ENCODE data around the gene IGSF21.
A peak's percentile ranks its signal among the peaks of the same experiment; 100 is the strongest.

Gene IGSF21

GRCh38 chr1:18093646-18094045, 14.0 kb upstream of the IGSF21 start:
- no peak for TF ChIP-seq CTCF (IDR thresholded peaks at IDR 0.05)
- Histone ChIP-seq H3K27ac (no peak overlapping the region), H3K4me3 (no peak overlapping the region)
- DNase-seq (ENCODE audit: low spot score): no peak

- TF ChIP-seq CTCF (IDR thresholded peaks at IDR 0.05): no peak
- DNase-seq (ENCODE audit: low spot score): no peak
- Histone ChIP-seq H3K27ac (no peak overlapping the region), H3K4me3 (no peak overlapping the region)
Observed at GRCh38 chr1:18094096-18094495, 13.5 kb upstream of the IGSF21 start.

GRCh38 chr1:18097206-18097605, 10.4 kb upstream of the IGSF21 start:
- H3K27ac ChIP-seq: no peak overlapping the region
- TF ChIP-seq CTCF (IDR thresholded peaks at IDR 0.05): no peak

GRCh38 chr1:18099026-18099425, 8.6 kb upstream of the IGSF21 start:
- no peak for DNase-seq (ENCODE audit: low spot score)
- no peak for TF ChIP-seq CTCF (IDR thresholded peaks at IDR 0.05)
- Histone ChIP-seq H3K27ac (no peak overlapping the region), H3K4me3 (no peak overlapping the region)

More at GRCh38 chr1:18097206-18097605, 10.4 kb upstream of the IGSF21 start:
- H3K4me3 ChIP-seq: no peak overlapping the region
- DNase-seq (ENCODE audit: low spot score): no peak

GRCh38 chr1:18100060-18100459, 7.5 kb upstream of the IGSF21 start:
- no peak for TF ChIP-seq CTCF (IDR thresholded peaks at IDR 0.05)
- Histone ChIP-seq H3K27ac (no peak overlapping the region), H3K4me3 (no peak overlapping the region)
- no peak for DNase-seq (ENCODE audit: low spot score)

- H3K4me3 ChIP-seq: no peak overlapping the region
- H3K27ac ChIP-seq: no peak overlapping the region
- peak; percentile 70 for TF ChIP-seq CTCF (IDR thresholded peaks at IDR 0.05)
- no peak for DNase-seq (ENCODE audit: low spot score)
Observed at GRCh38 chr1:18100491-18101063, 7.0 kb upstream of the IGSF21 start.

GRCh38 chr1:18101508-18101907, 6.1 kb upstream of the IGSF21 start:
- Histone ChIP-seq H3K4me3 (no peak overlapping the region), H3K27ac (no peak overlapping the region)
- TF ChIP-seq CTCF (IDR thresholded peaks at IDR 0.05): no peak
- no peak for DNase-seq (ENCODE audit: low spot score)
